Loucy (cell line): ENCODE data around the gene UTF1.

Experiments
- H2AFZ ChIP-seq: fragments of 200-600 bp; sonication (generic); 2 replicates; pipeline ENCODE4 v1.6.0; 2016; ENCODE audit warnings: antibody characterized with exemption, mild to moderate bottlenecking, low read length, moderate library complexity
- H3F3A ChIP-seq: fragments of 200-600 bp; 2 replicates; pipeline ENCODE4 v1.6.0; 2016; ENCODE audit warnings: antibody characterized with exemption, low read depth, mild to moderate bottlenecking
- H3K27me3 ChIP-seq: fragments of 200-600 bp; sonication (generic); 2 replicates; pipeline ENCODE4 v1.6.1; 2014; ENCODE audit warnings: low read length, mild to moderate bottlenecking; ENCODE audit not compliant: insufficient read depth, poor library complexity, severe bottlenecking
- H3K36me3 ChIP-seq: fragments of 200-600 bp; sonication (generic); 2 replicates; pipeline ENCODE4 v1.6.1; 2016; ENCODE audit warnings: low read length; ENCODE audit not compliant: insufficient read depth
- H3K4me1 ChIP-seq: fragments of 200-600 bp; sonication (generic); 2 replicates; pipeline ENCODE4 v1.5.1; 2014; ENCODE audit warnings: low read length, mild to moderate bottlenecking; ENCODE audit not compliant: insufficient read depth, poor library complexity, severe bottlenecking
- H3K4me2 ChIP-seq: fragments of 200-600 bp; sonication (generic); 2 replicates; pipeline ENCODE4 v1.6.0; 2014; ENCODE audit warnings: antibody characterized with exemption, low read length, low read depth, mild to moderate bottlenecking; ENCODE audit not compliant: poor library complexity, severe bottlenecking
- H3K4me3 ChIP-seq: fragments of 200-600 bp; sonication (generic); 2 replicates; pipeline ENCODE4 v1.5.1; 2014; ENCODE audit warnings: low read length, mild to moderate bottlenecking, mixed read lengths; ENCODE audit not compliant: poor library complexity, severe bottlenecking
- H3K79me2 ChIP-seq: fragments of 200-600 bp; sonication (generic); 2 replicates; pipeline ENCODE4 v1.6.1; 2014; ENCODE audit warnings: low read length; ENCODE audit not compliant: insufficient read depth
- H3K9ac ChIP-seq: fragments of 200-600 bp; sonication (generic); 2 replicates; pipeline ENCODE4 v1.6.0; 2014; ENCODE audit warnings: mild to moderate bottlenecking, low read depth, low read length, moderate library complexity; ENCODE audit not compliant: poor library complexity, severe bottlenecking
- H3K9me2 ChIP-seq: fragments of 200-600 bp; sonication (generic); replicated peaks from 2 replicates; pipeline ENCODE4 v1.6.1; 2016; ENCODE audit warnings: low read depth, low read length, mixed read lengths
- H3K9me3 ChIP-seq: fragments of 200-600 bp; sonication (generic); 2 replicates; pipeline ENCODE4 v1.6.1; 2014; ENCODE audit warnings: mild to moderate bottlenecking, antibody characterized with exemption, low read length, low read depth; ENCODE audit not compliant: insufficient read depth
- H4K20me1 ChIP-seq: fragments of 200-600 bp; sonication (generic); 2 replicates; pipeline ENCODE4 v1.6.0; 2014; ENCODE audit warnings: antibody characterized with exemption, low read length, mild to moderate bottlenecking; ENCODE audit not compliant: insufficient read depth, poor library complexity, severe bottlenecking
- EZH2phosphoT487 ChIP-seq: fragments of 200-600 bp; IDR thresholded peaks from 2 replicates; pipeline ENCODE4 v1.6.1; 2018; ENCODE audit warnings: antibody characterized with exemption, mild to moderate bottlenecking, moderate library complexity, borderline replicate concordance
- TF ChIP-seq, protein P1 (sequence below): fragments of 200-600 bp; sonication (generic); conservative IDR thresholded peaks from 2 replicates; pipeline ENCODE4 v1.5.1; 2014; ENCODE audit warnings: mild to moderate bottlenecking, antibody characterized with exemption, low read length

UTF1 gene

DNA sequence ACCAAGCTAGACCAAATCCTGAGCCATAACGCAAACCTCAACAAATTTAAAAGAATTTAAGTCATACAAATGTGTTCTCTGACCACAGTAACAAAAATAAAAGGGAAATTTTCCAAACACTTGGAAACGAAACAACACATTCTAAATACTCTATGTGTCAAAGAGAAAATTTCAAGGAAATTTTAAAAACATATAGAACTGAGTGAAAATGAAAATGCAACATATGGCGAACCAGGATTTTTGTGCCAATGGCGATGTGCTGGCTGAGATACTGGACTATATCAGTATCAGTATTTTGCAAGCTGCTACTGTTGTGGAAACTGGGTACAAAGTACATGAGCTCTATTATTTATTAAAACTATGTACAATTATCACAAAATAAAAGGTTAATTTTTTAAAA, 35.9 kb upstream of the UTF1 start:
- Histone ChIP-seq H2AFZ (no peak overlapping the region), H3K4me1 (no peaks in the 10 kb centered on the region)
- TF ChIP-seq, protein P1, sequence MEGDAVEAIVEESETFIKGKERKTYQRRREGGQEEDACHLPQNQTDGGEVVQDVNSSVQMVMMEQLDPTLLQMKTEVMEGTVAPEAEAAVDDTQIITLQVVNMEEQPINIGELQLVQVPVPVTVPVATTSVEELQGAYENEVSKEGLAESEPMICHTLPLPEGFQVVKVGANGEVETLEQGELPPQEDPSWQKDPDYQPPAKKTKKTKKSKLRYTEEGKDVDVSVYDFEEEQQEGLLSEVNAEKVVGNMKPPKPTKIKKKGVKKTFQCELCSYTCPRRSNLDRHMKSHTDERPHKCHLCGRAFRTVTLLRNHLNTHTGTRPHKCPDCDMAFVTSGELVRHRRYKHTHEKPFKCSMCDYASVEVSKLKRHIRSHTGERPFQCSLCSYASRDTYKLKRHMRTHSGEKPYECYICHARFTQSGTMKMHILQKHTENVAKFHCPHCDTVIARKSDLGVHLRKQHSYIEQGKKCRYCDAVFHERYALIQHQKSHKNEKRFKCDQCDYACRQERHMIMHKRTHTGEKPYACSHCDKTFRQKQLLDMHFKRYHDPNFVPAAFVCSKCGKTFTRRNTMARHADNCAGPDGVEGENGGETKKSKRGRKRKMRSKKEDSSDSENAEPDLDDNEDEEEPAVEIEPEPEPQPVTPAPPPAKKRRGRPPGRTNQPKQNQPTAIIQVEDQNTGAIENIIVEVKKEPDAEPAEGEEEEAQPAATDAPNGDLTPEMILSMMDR: no peak
- no peak for TF ChIP-seq EZH2phosphoT487

DNA sequence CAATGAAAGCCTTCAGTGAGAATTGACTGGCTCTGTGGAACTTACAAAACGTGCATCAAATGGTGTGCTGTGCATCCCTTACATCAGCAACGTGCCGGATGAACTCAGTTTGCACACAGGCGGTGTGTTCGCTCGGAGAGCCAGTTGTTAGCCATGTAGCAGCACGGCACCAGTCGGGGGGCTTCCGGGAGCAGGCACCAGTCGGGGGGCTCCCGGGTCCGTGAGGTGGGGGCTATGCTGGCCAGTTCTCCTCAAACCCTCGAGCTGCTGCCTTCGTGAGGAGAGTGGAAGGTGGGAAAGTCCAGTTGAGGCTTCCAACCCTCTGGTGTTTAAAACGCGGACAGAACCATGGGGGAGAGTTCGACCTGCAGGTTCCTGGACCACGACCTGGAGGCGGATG, 34.9 kb upstream of the UTF1 start:
- Histone ChIP-seq H3K4me3 (no peak overlapping the region), H3F3A (no peaks in the 10 kb centered on the region), H3K9me2 (no peaks in the 10 kb centered on the region), H4K20me1 (no peaks in the 10 kb centered on the region), H3K9ac (no peak overlapping the region), H3K27me3 (no peaks in the 10 kb centered on the region), H2AFZ (no peak overlapping the region), H3K79me2 (no peaks in the 10 kb centered on the region), H3K9me3 (peaks cover 10% of the 10 kb centered on the region; the same call in 1 of the 2 replicates), H3K4me2 (no peak overlapping the region), H3K4me1 (no peaks in the 10 kb centered on the region), H3K36me3 (no peaks in the 10 kb centered on the region)
- TF ChIP-seq, protein P1: no peak
- no peak for TF ChIP-seq EZH2phosphoT487

More for the DNA sequence above, 35.9 kb upstream of the UTF1 start:
- H3K9ac ChIP-seq: no peak overlapping the region
- H3K9me2 ChIP-seq: no peaks in the 10 kb centered on the region
- no peaks in the 10 kb centered on the region for H3K79me2 ChIP-seq
- H3K4me2 ChIP-seq: no peak overlapping the region
- H3F3A ChIP-seq: no peaks in the 10 kb centered on the region
- H3K4me3 ChIP-seq: no peak overlapping the region
- peaks cover 9% of the 10 kb centered on the region; the same call in 1 of the 2 replicates for H3K9me3 ChIP-seq
- no peaks in the 10 kb centered on the region for H3K36me3 ChIP-seq
- no peaks in the 10 kb centered on the region for H3K27me3 ChIP-seq
- no peaks in the 10 kb centered on the region for H4K20me1 ChIP-seq

DNA sequence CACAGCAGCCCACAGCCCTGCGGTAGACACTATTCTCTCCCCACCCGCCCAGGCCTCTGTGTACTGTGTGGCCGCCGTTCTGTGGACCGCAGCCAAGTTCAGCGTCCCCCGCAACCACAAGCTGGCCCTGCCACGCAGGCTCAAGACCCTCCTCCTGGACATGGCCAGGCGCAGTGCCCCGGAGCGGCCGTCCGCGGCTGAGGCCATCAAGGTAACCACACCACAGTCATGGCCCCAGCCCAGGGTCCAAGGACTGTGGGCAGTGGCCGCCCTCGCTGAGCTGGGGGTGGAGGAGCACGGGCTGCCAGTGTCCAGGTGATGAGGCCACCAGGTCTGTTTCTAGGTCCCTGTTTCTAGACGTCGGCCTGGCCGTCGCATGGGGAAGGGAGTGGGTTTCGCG, 34.4 kb upstream of the UTF1 start:
- Histone ChIP-seq H4K20me1 (no peaks in the 10 kb centered on the region), H2AFZ (no peak overlapping the region), H3K9me3 (peaks cover 10% of the 10 kb centered on the region; the same call in 1 of the 2 replicates), H3K4me2 (no peak overlapping the region), H3K79me2 (no peaks in the 10 kb centered on the region), H3F3A (no peaks in the 10 kb centered on the region), H3K9ac (no peak overlapping the region), H3K4me3 (no peak overlapping the region), H3K36me3 (no peaks in the 10 kb centered on the region), H3K9me2 (no peaks in the 10 kb centered on the region), H3K27me3 (no peaks in the 10 kb centered on the region), H3K4me1 (no peaks in the 10 kb centered on the region)
- TF ChIP-seq, protein P1: no peak
- TF ChIP-seq EZH2phosphoT487: no peak
